Chondrocyte (in vitro differentiated cells): ENCODE measurements around the gene OR2M3. TPM values are rescaled to one million over a fixed set of nuclear protein-coding genes. Genes with fewer than 3 reads are reported as not detected.
"Not testable (repeated sequence)": the region's sequence is repeated elsewhere in the genome, so short reads cannot be mapped to it uniquely, and the experiment has no call there.

ENCODE experiments used
- DNase-seq: peaks from one replicate; pipeline ENCODE4 v3.0.0; 2021; ENCODE audit warnings: mixed read lengths, low spot score
- H3K27ac Mint-ChIP-seq: one replicate; pipeline ENCODE4 v1.8.0; 2021; ENCODE audit warnings: mild to moderate bottlenecking, moderate library complexity, mixed read lengths; ENCODE audit not compliant: unreplicated experiment
- H3K27me3 Mint-ChIP-seq: 2 replicates; pipeline ENCODE4 v1.8.0; 2021; ENCODE audit warnings: low read depth, mixed read lengths
- H3K36me3 Mint-ChIP-seq: 2 replicates; pipeline ENCODE4 v1.8.0; 2021; ENCODE audit warnings: low read depth, mixed read lengths
- H3K4me1 Mint-ChIP-seq: 2 replicates; pipeline ENCODE4 v1.8.0; 2021; ENCODE audit warnings: low read depth, mild to moderate bottlenecking, mixed read lengths
- H3K4me3 Mint-ChIP-seq: one replicate; pipeline ENCODE4 v1.8.0; 2021; ENCODE audit warnings: mild to moderate bottlenecking, moderate library complexity, mixed read lengths; ENCODE audit not compliant: unreplicated experiment
- H3K9me3 Mint-ChIP-seq: 2 replicates; pipeline ENCODE4 v1.8.0; 2021; ENCODE audit warnings: low read depth, mixed read lengths
- CTCF ChIP-seq: fragments of 200-600 bp; sonication (generic); IDR thresholded peaks from 2 replicates; pipeline ENCODE4 v1.5.0; 2021; ENCODE audit warnings: antibody characterized with exemption, mild to moderate bottlenecking, moderate library complexity
- total RNA-seq: library from RNA; stranded (reverse); gene quantifications from 3 replicates; pipeline ENCODE4 v1.2.1, GENCODE V29; 2021

OR2M3 gene
- total RNA-seq, 1 donor from 2014 or later: not detected

DNA sequence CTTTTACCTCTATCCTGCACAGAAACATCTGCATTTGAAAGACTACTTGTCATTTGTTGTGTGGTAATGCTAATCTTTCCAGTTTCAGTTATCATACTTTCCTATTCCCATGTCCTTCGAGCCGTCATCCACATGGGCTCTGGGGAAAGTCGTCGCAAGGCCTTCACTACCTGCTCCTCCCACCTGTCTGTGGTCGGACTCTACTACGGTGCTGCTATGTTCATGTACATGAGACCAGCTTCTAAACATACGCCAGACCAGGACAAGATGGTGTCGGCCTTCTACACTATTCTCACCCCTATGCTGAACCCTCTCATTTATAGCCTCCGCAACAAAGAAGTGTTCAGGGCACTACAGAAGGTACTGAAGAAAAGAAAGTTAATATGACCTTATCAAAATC, 42.4 kb downstream of the OR2M3 start:
- H3K27ac Mint-ChIP-seq: no peak overlapping the region
- no peak for TF ChIP-seq CTCF
- no peaks in the 10 kb centered on the region for H3K36me3 Mint-ChIP-seq
- peaks cover 56% of the 10 kb centered on the region for H3K9me3 Mint-ChIP-seq
- H3K4me1 Mint-ChIP-seq: no peaks in the 10 kb centered on the region
- no peak for DNase-seq
- no peak overlapping the region for H3K4me3 Mint-ChIP-seq
- H3K27me3 Mint-ChIP-seq: no peaks in the 10 kb centered on the region

- H3K9me3 Mint-ChIP-seq: peaks cover 44% of the 10 kb centered on the region
- no peak for DNase-seq
Observed at GRCh38 chr1:248243204-248243603, 46.1 kb downstream of the OR2M3 start.

GRCh38 chr1:248259309-248259708, 62.2 kb downstream of the OR2M3 start:
- not testable (repeated sequence) for H3K27me3 Mint-ChIP-seq, H3K36me3 Mint-ChIP-seq
- H3K9me3 Mint-ChIP-seq: peaks cover 43% of the 10 kb centered on the region

More at GRCh38 chr1:248243204-248243603, 46.1 kb downstream of the OR2M3 start:
- Mint-ChIP-seq H3K27ac (no peak overlapping the region), H3K27me3 (no peaks in the 10 kb centered on the region), H3K36me3 (no peaks in the 10 kb centered on the region), H3K4me1 (no peaks in the 10 kb centered on the region), H3K4me3 (no peak overlapping the region)
- peak; percentile 65 for TF ChIP-seq CTCF

More at GRCh38 chr1:248259309-248259708, 62.2 kb downstream of the OR2M3 start:
- not testable (repeated sequence) for H3K4me1 Mint-ChIP-seq, DNase-seq, H3K4me3 Mint-ChIP-seq, H3K27ac Mint-ChIP-seq

Other genes starting within 250 kb of the OR2M3 start
- gene OR2L8, start 248.4 kb upstream of the OR2M3 start, total RNA-seq: not detected in 3 replicates
- not detected in 3 replicates for gene OR2AK2, start 232.0 kb upstream of the OR2M3 start, total RNA-seq
- not detected in 3 replicates for gene OR2L5, start 183.6 kb upstream of the OR2M3 start, total RNA-seq
- gene OR2L2, start 167.2 kb upstream of the OR2M3 start, total RNA-seq: 0.07 TPM in 1 of 3 replicates, not detected in the others
- not detected in 3 replicates for gene OR2L3, start 150.4 kb upstream of the OR2M3 start, total RNA-seq
- gene OR2L13, start 102.1 kb upstream of the OR2M3 start, total RNA-seq: not detected in 3 replicates
- not detected in 3 replicates for gene OR2M5, start 52.1 kb upstream of the OR2M3 start, total RNA-seq
- gene OR2M2, start 22.4 kb upstream of the OR2M3 start, total RNA-seq: not detected in 3 replicates
- not detected in 3 replicates for gene OR2M4, start 34.2 kb downstream of the OR2M3 start, total RNA-seq
- gene OR2T33, start 80.7 kb downstream of the OR2M3 start, total RNA-seq: not detected in 3 replicates
- not detected in 3 replicates for gene OR2T12, start 106.2 kb downstream of the OR2M3 start, total RNA-seq
- not detected in 3 replicates for gene OR2M7, start 127.3 kb downstream of the OR2M3 start, total RNA-seq
- gene OR14C36, start 151.5 kb downstream of the OR2M3 start, total RNA-seq: not detected in 3 replicates
- not detected in 3 replicates for gene OR2T4, start 164.4 kb downstream of the OR2M3 start, total RNA-seq
- not detected in 3 replicates for gene OR2T6, start 178.5 kb downstream of the OR2M3 start, total RNA-seq
- not detected in 3 replicates for gene OR2T1, start 205.8 kb downstream of the OR2M3 start, total RNA-seq
- not detected in 3 replicates for gene OR2T2, start 248.4 kb downstream of the OR2M3 start, total RNA-seq